Measurements from ENCODE around the gene AMIGO3. TPM values are rescaled to one million over a fixed set of nuclear protein-coding genes. Genes with fewer than 3 reads are reported as not detected.
"Not testable (repeated sequence)": the region's sequence is repeated elsewhere in the genome, so short reads cannot be mapped to it uniquely, and the experiment has no call there.

AMIGO3 gene
- total RNA-seq, 1 donor from 2014 or later = not detected

DNA sequence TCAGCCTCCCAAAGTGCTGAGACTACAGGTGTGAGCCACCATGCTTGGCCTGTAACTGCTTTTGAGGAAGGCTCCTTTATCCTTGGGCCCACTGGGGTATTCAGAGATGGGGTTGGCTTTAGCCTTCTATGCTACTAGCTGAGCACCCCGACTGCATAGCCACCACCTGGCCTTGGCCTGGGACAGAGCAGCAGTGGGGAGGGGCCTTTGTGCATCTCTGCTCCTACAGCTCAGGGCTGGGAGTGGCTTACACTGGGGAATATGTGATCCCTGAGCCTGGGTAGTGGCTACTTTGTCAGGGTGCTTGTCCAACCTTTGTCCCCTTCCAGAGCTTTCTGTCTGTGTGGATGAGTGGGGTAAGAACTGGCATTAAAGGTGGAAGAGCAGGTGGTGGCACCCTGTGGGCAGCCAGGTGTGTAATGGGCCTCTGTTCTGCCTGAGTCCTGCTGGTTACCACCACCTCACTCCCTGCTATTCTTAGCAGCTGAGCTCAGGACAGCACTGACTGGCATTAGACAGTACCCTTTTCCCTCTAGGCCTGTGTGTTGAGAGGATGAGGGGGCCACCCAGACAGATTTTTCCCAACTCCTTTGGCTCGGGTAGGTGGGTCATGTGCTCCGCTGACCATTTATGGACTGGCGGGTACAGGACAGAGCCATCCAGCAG, 24.0 kb downstream of the AMIGO3 start:
- ATAC-seq (ENCODE audit: poor library complexity) = peak; percentile 69
- DNase-seq; intact Hi-C loops (cut with DNase I): not testable (repeated sequence)

DNA sequence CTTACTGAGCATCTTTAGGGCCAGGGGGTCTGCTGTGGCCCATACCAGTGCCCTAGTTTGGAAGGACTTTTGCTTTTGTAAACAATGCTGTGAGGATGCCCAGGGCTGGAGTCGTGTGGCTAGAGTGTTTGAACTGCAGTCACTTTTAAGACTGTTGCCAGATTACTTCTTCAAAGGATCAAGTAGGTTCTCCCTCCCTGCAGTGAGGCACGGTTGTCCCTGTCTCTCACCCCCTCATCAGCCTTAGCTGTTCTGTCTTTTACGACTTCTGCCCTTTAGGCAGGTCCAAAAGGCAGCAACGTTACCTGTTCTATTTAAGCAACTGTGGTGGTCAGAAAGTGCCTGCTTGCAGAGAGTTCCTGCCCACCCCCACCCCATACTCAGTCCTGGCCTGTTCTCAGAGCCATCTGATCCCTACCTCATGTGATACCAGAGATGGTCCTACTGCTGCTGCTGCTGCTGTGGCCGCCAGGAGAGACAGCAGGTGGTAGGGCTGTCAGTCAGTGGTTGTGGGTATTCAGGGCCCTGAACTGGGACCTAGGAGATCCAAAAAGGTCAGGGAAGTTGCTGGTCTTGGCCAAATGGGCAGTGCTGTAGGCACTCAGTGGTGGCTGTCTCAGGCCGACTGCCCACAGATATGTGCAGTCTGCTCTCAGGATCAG, 24.9 kb downstream of the AMIGO3 start:
- DNase-seq; intact Hi-C loops (cut with DNase I); ATAC-seq (ENCODE audit: poor library complexity): not testable (repeated sequence)

DNA sequence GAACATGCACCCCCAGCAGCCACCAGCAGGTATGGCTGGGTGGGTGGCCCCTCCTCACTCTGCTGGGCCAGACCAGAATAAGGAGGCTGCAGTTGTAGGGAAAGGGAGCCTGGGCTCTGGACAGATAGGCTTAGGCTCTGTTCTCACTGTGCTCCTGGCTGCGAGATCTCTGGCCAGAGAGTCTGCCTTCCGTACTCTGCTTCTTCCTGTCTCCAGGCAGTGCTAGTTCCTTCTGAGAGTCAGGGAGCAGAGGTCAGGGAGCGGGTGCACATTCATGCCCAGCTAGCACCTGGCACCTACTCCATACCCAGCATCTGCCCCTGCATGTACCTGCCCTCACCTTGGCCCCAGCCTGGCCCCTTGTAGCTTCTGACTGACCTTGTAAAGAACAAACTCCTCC, 28.0 kb downstream of the AMIGO3 start:
- ATAC-seq (ENCODE audit: poor library complexity); intact Hi-C loops (cut with DNase I); DNase-seq: not testable (repeated sequence)

DNA sequence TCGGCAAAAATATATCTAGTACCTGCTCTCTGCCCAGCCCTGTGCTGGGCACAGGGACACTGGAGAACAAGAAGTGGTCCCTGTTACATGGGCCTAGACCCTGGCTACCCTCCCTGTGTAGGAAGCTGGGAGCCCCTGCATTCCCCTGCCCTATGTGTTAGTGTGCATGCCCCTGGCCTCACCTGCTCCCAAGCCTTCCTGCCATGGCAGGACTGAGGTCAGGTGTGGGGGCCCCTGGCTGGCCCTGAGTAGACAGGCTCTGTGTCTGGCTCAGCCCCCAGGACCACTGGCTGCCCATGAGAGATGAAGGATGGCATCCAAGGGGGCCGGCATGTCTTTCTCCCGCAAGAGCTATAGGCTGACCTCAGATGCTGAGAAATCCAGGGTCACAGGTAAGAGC, 28.6 kb downstream of the AMIGO3 start:
- ATAC-seq (ENCODE audit: poor library complexity); intact Hi-C loops (cut with DNase I): not testable (repeated sequence)

DNA sequence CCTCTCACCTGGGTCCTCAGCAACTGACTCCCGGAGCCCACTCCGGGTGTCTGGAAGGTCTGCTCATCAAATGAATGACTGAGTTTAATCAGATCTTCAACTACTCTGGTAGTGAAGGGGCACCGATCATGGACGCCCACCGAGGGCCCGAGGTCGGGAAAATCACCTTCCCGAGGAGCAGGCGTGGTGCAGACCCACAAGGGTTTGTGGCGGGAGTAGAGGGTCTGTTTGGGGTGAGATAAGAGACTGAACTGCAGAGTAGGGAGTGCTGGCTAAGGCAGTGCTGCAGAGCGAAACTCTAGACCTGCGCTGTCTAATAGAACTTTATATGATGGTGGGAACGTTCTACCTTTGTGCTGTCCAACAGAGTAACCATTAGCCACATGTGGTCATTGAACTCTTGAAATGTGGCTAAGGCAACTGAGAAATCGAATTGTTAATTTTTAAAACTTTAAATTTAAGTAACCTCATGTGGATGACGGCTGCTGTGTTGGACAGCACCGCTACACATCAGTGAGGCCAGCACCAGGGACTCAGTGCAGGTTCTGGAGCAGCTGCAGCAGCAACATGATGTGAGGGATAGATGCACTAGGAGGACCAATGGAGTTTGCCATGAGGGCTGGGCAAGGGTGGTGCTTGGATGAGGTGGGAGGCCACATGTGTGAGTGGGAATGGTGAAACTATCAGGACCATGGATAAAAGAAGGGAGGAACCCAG, 29.4 kb downstream of the AMIGO3 start:
- ATAC-seq (ENCODE audit: poor library complexity); intact Hi-C loops (cut with DNase I); DNase-seq: not testable (repeated sequence)

More for the DNA sequence above, 28.6 kb downstream of the AMIGO3 start:
- DNase-seq = not testable (repeated sequence)

DNA sequence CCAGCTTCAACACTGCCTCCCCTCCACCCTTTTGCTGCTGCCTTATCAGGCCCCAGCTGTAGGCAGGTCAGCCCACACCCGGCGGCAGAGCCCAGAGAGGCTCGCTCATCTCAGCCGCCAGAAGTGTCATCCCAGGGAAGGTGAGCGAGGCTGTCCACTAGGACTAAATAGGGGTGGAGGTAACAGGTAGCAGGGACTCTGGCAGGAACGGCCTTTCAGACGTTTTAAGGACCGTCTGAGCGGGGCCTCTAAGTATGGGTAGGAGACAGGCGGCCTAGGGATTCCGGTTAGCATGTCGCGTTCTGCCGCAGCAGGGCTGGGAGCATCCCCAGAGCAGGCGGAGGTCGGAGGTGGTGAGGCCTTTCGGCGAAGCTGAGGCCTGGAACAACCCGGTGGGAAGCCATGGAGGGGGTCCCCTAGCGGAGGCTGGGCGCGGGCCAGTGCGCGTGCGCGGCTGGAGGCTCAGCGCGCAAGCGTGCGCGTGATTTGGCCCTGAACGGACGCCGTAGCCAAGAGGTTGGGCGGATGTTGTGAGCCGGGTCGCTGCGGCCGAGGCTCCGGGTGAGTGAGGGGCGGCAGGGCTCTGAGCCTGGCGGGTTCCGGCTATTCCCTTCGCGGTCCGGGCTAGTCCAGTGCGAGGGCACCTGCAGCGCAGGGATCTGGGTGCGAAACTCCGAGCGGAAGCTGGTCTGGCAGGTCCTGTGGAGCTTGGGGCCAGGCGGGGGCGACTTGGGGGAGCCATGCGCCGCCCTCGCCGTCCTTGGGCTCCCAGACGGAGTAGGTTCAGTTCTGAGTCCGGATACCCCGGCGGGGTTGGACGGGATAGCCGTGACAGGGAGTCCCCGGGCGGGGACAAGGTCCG, 30.2 kb downstream of the AMIGO3 start, which contains the start of the genes MST1 and RNF123:
MST1 (minus strand) TSS at position 429 of the 862 bp plus-strand sequence. CDS start 783 bp downstream, outside the sequence.
RNF123 (plus strand) TSS at position 512 of the 862 bp plus-strand sequence. CDS start 1,609 bp downstream, outside the sequence.
- ATAC-seq (ENCODE audit: poor library complexity) (peak; percentile 90), DNase-seq (peak; percentile 94)
- intact Hi-C loops (cut with DNase I) = no loop called here

DNA sequence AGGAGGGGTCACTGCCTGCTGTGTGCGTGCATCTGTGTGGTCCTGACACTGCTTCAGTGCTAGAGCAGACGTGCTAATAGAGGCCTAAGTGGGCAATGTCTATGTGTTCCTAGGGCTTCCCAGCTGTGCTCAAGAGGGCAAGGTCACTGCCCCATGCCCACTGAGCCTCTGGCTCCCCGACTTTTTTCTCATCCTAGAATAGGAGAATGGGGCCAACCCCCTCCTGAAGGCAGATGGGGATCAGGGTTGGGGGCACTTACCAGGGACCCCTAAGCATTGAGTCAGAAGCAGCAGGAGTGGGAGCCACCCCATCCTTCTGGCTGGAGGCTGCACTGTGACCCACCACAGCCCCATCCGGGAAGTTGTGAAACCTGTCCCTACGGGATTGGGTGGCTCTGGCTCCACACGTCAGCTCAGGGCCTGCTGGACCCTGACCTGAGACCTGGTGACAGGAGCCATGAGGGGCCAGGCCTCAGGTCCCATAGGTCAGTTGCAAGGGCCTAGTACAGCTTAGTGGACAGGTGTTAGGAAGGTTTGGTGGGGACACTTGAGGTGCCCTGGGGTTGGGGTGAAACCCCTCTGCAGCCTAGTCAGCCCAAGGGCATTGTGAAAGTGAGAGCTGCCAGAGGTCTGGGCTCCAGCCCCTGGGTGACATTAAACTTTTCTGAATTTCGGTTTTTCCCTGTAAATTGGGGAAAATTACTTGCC, 31.0 kb downstream of the AMIGO3 start:
- ATAC-seq (ENCODE audit: poor library complexity); intact Hi-C loops (cut with DNase I); DNase-seq: not testable (repeated sequence)

DNA sequence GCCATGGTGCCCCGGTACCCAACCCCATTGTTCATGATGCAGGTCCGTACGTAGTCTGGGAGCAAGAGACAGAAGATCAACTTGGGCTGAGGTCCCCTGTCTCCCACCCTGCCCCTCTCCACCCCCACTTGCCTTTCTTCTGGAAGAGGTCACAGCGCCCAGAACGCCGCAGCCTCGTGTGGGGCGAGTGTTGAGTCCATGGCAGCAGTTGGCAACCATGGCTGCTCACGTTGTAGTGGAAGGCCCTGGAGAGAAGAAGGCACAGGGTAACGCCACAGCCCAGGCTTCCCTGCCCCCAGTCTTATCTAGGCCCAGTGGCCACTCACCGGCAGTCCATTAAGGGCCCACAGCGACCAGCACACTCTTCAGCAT, 32.1 kb downstream of the AMIGO3 start:
- DNase-seq; ATAC-seq (ENCODE audit: poor library complexity); intact Hi-C loops (cut with DNase I): not testable (repeated sequence)

DNA sequence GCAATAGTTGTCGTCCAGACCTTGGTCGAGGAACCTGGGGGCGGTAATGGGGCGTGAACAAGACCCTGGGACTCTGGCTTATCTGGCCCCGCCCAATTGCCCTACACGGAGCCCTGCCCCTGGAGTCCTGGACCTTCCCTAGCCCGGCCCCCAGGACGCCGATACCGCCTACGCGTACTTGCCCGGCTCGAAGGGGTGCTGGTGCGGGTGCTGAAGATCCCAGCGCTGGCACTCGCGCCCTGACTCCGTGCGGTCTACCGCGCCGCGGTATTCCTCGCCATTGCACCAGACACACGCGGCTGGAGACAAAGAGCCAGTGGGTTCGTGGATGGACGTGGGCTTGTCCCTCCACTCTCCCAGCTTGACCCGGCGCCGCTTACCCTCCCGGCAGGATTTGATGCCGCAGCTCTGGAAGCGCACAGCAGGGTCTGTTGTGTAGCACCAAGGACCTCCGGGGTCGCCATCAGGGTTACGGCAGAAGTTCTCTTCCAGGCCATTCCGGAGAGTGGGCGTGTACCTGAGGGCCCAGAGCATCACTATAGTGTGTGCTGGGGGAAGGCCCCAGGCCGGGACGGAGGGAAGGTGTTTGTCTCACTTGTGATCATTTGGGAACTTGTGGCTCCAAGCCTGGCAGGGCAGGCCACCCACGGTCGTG, 32.6 kb downstream of the AMIGO3 start:
- DNase-seq = peak; percentile 69
- intact Hi-C loops (cut with DNase I) = not testable (repeated sequence)
- peak; percentile 51 for ATAC-seq (ENCODE audit: poor library complexity)

DNA sequence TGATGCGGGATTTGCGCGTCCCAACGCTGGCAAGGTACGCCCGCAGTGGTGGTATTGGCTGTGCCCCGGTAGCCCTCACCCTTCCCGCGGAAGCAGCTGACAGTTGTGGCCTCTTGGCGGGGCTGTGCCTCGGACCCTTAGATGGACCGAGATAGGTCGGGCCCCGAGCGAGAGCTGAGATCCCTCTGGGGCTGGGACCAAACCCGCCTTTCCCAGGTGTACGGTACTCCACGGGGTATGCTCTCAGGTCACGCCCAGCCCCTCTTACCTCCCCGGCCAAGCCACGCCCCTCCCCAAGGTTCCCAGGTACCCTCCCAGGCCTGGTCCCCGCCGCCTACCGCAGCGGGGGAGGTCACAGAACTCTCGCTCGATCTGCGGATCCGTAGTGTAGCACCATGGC, 33.1 kb downstream of the AMIGO3 start:
- peak; percentile 12 for ATAC-seq (ENCODE audit: poor library complexity)
- DNase-seq; intact Hi-C loops (cut with DNase I): not testable (repeated sequence)

DNA sequence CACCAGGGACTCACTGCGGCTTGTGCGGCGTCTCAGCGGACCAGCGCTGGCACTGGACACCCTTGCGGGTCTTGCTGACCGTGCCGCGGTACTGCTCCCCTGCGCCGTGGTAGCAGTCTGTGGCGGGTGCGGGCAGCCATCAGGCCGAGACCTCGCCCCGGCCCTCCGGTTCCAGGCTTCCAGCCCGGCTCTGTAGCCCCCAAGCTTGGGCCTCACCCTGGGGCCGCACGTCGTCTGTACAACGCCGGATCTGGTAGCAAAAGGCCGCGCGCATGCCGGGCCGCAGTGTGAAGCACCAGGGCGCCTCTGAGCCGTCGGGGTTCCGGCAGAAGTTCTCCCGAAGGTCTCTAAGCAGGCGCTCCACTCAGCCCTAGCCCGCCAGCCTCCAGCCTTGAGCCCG, 33.6 kb downstream of the AMIGO3 start:
- intact Hi-C loops (cut with DNase I); ATAC-seq (ENCODE audit: poor library complexity); DNase-seq: not testable (repeated sequence)

DNA sequence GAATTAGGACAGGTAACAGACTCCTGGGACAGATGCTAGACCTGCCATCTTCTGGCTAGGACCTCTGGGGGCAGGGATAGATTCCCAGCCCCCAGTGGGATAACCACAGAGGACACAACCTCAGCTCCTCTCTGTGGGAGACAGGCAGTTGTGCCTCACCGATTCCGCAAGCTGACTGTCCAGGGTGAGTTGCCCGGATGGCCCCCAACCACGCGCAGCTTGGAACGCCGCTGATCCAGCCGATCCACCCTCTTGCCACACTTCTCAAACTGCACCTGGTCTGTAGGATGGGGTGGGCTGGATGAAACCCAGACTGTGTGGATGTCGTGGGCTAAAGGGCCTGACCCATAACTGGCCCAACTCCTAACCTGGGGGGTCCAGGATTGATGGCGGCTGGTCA, 34.4 kb downstream of the AMIGO3 start:
- ATAC-seq (ENCODE audit: poor library complexity); DNase-seq; intact Hi-C loops (cut with DNase I): not testable (repeated sequence)

DNA sequence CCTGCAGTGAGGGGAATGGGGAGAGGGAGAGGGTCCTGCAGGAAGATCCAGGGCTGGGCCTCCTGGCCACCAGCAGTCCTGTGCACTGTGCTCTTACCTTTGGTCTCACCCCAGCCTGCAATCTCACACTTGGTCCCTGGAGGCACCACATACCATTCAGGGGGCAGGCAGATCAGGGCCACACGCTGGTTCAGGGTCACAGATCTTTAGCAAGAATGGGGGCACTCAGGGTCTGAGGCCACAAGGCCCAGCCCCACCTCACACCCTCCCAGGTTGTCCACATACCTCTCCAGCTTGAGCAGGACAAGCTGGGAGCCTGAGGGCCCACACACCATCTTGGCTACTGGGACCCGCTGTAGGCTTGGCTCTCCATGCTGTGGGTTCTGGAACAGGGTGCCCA, 35.0 kb downstream of the AMIGO3 start:
- DNase-seq; intact Hi-C loops (cut with DNase I); ATAC-seq (ENCODE audit: poor library complexity): not testable (repeated sequence)

DNA sequence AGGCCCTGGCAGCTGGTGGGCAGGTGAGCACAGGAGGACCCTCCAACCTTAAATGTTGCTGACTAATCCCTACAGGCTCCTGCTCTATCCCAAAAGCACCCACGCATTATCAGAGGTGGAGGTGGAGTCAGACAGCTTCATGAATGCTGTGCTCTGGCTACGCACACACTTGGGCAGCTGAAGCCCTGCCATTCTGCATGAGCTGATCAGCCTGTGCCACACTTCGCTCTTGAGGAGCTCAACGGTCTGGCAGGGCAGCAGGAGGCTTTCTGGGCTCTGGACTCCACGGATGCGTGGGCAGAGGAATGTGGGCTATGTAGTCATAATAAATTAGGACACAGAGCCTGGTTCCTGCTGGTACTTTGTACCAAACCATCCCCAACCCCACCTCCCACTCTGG, 36.3 kb downstream of the AMIGO3 start:
- no peak for ATAC-seq (ENCODE audit: poor library complexity)
- intact Hi-C loops (cut with DNase I) = no loop called here
- DNase-seq = no peak

DNA sequence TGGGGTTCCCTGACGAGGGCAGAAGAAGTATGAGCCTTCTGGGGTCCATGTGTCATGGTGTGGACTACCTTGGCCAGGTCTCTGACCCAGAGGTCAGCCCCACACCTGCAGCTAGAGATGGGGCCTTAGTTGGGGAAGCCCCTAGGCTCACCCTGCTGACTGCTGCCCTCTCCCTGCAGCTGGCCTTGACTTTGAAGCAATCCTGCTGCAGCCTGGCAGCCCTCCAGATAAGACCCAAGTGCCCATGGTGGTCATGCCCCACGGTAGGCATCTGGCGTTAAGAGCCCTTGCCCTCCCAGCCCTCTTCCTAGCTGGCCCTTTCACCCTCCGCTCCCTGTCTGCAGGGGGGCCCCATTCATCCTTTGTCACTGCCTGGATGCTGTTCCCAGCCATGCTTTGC, 37.9 kb downstream of the AMIGO3 start:
- intact Hi-C loops (cut with DNase I) = no loop called here
- ATAC-seq (ENCODE audit: poor library complexity) (no peak), DNase-seq (no peak)

DNA sequence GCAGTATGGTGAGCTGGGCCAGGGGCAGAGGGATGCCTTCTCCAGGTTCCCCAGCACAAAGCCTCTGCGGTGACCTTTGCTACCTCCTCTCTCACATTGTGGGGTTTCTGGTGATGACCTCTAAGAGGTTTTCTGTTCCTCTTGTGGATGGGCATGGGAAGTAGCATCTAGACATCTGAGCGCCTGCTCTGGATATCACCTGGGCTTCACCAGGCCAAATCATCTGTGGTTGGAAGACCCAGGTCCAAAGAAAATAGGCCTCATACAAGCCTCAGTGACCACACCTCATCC, 38.3 kb downstream of the AMIGO3 start:
- DNase-seq (no peak), ATAC-seq (ENCODE audit: poor library complexity) (no peak)
- intact Hi-C loops (cut with DNase I) = no loop called here

DNA sequence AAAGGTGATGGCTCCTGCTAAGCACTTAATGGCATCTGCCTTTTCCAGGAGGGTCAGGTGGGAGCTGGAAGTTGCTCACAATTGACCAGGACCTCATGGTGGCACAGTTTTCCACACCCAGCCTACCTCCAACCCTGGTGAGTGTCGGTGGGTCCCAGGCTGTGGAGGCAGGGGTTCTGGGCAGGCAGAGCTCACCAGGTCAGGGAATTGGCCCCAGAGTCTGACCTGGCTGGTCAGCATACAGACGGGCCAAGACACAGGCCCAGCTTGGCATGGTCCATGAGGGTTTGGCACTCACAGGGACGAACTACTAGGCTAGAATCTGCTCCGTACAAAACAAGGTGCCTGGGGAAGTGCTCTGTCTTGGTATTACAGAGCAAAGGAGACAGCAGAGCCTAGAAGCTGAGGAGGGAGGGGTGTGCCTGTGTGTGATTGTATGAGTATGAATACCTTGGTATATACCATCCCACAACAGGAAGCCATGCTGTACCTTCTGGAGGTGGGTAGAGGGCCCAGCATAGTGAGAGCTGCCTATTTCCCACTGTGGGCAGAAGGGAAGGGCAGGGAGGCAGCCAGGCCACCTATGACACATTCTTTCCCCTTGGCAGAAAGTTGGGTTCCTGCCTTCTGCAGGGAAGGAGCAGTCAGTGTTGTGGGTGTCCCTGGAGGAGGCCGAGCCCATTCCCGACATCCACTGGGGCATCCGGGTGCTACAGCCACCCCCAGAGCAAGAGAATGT, 38.8 kb downstream of the AMIGO3 start:
- intact Hi-C loops (cut with DNase I) = no loop called here
- DNase-seq (no peak), ATAC-seq (ENCODE audit: poor library complexity) (no peak)

Measured in Right ventricle myocardium superior (tissue), 1 donor.